A673 (cell line): ENCODE measurements around the gene FAM110D. TPM values are rescaled to one million over a fixed set of nuclear protein-coding genes. Genes with fewer than 3 reads are reported as not detected.

Experiments used
- BruUV-seq: library from RNA; stranded (reverse); fragments of 400-500 nt; replicated peaks from 2 replicates; lab custom pipeline; 2021; lab: Mats Ljungman, UMichigan
- CTCF ChIA-PET: fragments of 300-600 bp; sonication (Branson Sonifier 250); formaldehyde crosslinking; loops from one replicate; lab custom pipeline; 2022; ENCODE audit warnings: antibody characterized with exemption; lab: Charles Lee
- POLR2A ChIA-PET: fragments of 300-600 bp; sonication (Branson Sonifier 250); formaldehyde crosslinking; loops from one replicate; lab custom pipeline; 2022; ENCODE audit warnings: antibody characterized with exemption; ENCODE audit not compliant: low non-redundant PET; lab: Charles Lee
- DNase-seq: peaks from one replicate; pipeline ENCODE4 v3.0.0-alpha.2; 2015; ENCODE audit warnings: low spot score
- H3K27ac ChIP-seq: fragments of 200-600 bp; sonication (generic); 2 replicates; pipeline ENCODE4 v1.5.1; 2016; ENCODE audit warnings: mixed run types, low read depth, mild to moderate bottlenecking, mixed read lengths, antibody characterized with exemption, low read length; ENCODE audit not compliant: poor library complexity, severe bottlenecking
- H3K27me3 ChIP-seq: fragments of 200-600 bp; sonication (generic); replicated peaks from 2 replicates; pipeline ENCODE4 v1.6.1; 2017; ENCODE audit warnings: mixed run types, low read depth, mild to moderate bottlenecking, mixed read lengths, antibody characterized with exemption, low read length; ENCODE audit not compliant: insufficient read depth, poor library complexity
- H3K36me3 ChIP-seq: fragments of 200-600 bp; sonication (generic); 2 replicates; pipeline ENCODE4 v1.6.1; 2016; ENCODE audit warnings: mixed run types, mild to moderate bottlenecking, mixed read lengths, antibody characterized with exemption, low read length; ENCODE audit not compliant: insufficient read depth, poor library complexity, severe bottlenecking
- H3K4me1 ChIP-seq: fragments of 200-600 bp; sonication (generic); 2 replicates; pipeline ENCODE4 v1.6.1; 2017; ENCODE audit warnings: mixed run types, mild to moderate bottlenecking, mixed read lengths, antibody characterized with exemption, low read length; ENCODE audit not compliant: insufficient read depth, poor library complexity, severe bottlenecking
- H3K4me3 ChIP-seq: fragments of 200-600 bp; sonication (generic); 2 replicates; pipeline ENCODE4 v1.5.1; 2016; ENCODE audit warnings: low read depth, mixed run types, mild to moderate bottlenecking, mixed read lengths, low read length; ENCODE audit not compliant: poor library complexity, severe bottlenecking
- H3K9me3 ChIP-seq: fragments of 200-600 bp; sonication (generic); 2 replicates; pipeline ENCODE4 v1.6.1; 2016; ENCODE audit warnings: mixed run types, low read depth, mild to moderate bottlenecking, mixed read lengths, antibody characterized with exemption, low read length; ENCODE audit not compliant: poor library complexity, severe bottlenecking
- EZH2 ChIP-seq: fragments of 200-600 bp; sonication (generic); IDR thresholded peaks from 2 replicates; pipeline ENCODE4 v1.6.1; 2017; ENCODE audit warnings: borderline replicate concordance, low read depth, mild to moderate bottlenecking, mixed read lengths, antibody characterized with exemption, low read length; ENCODE audit not compliant: poor library complexity, severe bottlenecking
- intact Hi-C: fragments of 100-400 bp; cut with micrococcal nuclease; formaldehyde crosslinking; loops from one replicate; pipeline ENCODE4 v1.10.0; 2022; ENCODE audit not compliant: unreplicated experiment
- total RNA-seq: library from RNA; stranded (reverse); gene quantifications from 2 replicates; pipeline ENCODE4 v1.2.3, GENCODE V29; 2021
- TF ChIP-seq, protein P1 (sequence below): fragments of 300-800, 200-600 bp; sonication (generic); conservative IDR thresholded peaks from 2 replicates; pipeline ENCODE4 v1.5.1; 2017; ENCODE audit warnings: low read depth, mild to moderate bottlenecking, antibody characterized with exemption, low read length, moderate library complexity, mixed read lengths

FAM110D gene
- total RNA-seq, 1 experiment from 2014 or later, result 0.64 TPM

GRCh38 chr1:26189331-26189730 is 30.5 kb downstream of the FAM110D start:
- intact Hi-C loops, result no loop called here
- Histone ChIP-seq H3K27ac (no peak overlapping the region), H3K4me1 (no peaks in the 10 kb centered on the region), H3K36me3 (no peaks in the 10 kb centered on the region), H3K27me3 (no peaks in the 10 kb centered on the region), H3K4me3 (no peak overlapping the region), H3K9me3 (no peaks in the 10 kb centered on the region)
- ChIA-PET CTCF (no interaction called here), POLR2A (no interaction called here)
- TF ChIP-seq, protein P1, sequence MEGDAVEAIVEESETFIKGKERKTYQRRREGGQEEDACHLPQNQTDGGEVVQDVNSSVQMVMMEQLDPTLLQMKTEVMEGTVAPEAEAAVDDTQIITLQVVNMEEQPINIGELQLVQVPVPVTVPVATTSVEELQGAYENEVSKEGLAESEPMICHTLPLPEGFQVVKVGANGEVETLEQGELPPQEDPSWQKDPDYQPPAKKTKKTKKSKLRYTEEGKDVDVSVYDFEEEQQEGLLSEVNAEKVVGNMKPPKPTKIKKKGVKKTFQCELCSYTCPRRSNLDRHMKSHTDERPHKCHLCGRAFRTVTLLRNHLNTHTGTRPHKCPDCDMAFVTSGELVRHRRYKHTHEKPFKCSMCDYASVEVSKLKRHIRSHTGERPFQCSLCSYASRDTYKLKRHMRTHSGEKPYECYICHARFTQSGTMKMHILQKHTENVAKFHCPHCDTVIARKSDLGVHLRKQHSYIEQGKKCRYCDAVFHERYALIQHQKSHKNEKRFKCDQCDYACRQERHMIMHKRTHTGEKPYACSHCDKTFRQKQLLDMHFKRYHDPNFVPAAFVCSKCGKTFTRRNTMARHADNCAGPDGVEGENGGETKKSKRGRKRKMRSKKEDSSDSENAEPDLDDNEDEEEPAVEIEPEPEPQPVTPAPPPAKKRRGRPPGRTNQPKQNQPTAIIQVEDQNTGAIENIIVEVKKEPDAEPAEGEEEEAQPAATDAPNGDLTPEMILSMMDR, result no peak
- no peak for TF ChIP-seq EZH2
- no peak for DNase-seq
- BruUV-seq, result no TSS peak

DNA sequence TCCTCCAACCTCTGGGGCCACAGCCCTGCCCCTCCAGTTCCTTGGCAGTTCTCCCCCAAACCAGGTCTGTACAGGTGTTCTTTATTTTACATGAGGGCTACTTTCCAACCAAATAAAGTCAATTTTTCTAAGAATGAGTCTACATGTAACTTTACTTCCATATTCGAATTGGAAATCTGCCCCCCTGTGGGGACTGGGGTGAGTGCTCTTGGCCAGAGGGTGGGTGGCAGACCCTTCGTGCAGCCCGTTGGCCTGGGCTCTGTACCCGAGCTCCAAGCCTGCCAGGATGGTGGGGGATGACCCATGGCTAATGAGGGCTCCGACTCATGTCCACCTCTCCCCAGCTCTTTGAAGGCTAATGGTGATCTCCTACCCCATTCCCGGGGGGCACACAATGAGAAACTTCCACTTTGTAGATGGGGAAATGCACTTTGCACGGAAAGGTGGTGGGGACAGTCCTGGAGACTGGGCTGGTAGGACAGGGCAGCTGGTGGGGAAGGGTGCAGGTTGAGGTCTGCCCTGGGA is 30.9 kb downstream of the FAM110D start:
- Histone ChIP-seq H3K9me3 (no peaks in the 10 kb centered on the region), H3K4me1 (no peaks in the 10 kb centered on the region), H3K4me3 (no peak overlapping the region), H3K27me3 (no peaks in the 10 kb centered on the region), H3K36me3 (no peaks in the 10 kb centered on the region), H3K27ac (no peak overlapping the region)
- CTCF ChIA-PET, result interaction anchor here (0.9 to 1.0 kb wide), 2 partner anchors 44 to 132 kb away, joined by 3 to 4 read pairs; partner anchors contain the start of gene CEP85
- no TSS peak for BruUV-seq
- POLR2A ChIA-PET, result no interaction called here
- intact Hi-C loops, result no loop called here
- DNase-seq, result no peak
- no peak for TF ChIP-seq EZH2
- TF ChIP-seq, protein P1, result no peak

DNA sequence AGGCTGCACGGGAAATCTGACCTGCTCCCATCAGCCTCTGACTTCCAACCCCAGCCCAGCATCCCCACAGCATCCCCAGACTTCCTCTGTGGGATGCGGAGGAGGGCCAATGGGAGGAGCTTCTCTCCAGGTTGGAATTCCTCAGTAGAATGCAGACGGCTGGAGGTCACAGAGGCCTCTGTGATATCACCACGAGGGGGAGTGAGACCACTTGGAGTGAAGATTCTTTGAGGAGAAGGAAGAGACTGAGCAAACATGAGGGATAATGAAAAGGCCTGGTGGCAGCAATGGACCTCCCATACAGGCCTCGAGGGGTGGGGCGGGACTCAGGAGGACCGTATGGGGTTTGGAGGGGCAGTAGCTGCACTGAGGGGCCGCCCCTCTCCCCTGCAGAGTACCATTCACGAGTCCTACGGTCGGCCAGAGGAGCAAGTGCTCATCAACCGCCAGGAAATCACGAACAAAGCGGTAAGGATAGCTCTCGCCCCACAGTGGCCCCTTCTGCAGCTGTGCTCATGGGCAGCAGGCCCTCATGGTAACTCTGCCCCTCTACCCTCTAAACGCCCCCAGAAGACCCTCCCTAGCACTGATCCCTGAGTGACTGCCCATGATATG is 31.6 kb downstream of the FAM110D start, which contains the start of gene CATSPER4:
Gene CATSPER4 (plus strand): TSS at position 230 of the 615 bp plus-strand sequence. CDS start 26 bp downstream, at position 256.
- no peaks in the 10 kb centered on the region for H3K9me3 ChIP-seq
- POLR2A ChIA-PET, result no interaction called here
- no peak for TF ChIP-seq EZH2
- TF ChIP-seq, protein P1, result peak; percentile 31
- intact Hi-C loops, result no loop called here
- no peak within 1 kb of the TSS for H3K4me3 ChIP-seq
- BruUV-seq, result no TSS peak
- CTCF ChIA-PET, result interaction anchor here (0.6 to 1.0 kb wide), 3 partner anchors 19 to 131 kb away, joined by 3 to 4 read pairs (median 4); partner anchors contain the start of gene CEP85
- H3K27me3 ChIP-seq, result no peaks in the 10 kb centered on the region
- H3K4me1 ChIP-seq, result no peaks in the 10 kb centered on the region
- no peak within 1 kb of the TSS for H3K27ac ChIP-seq
- peak; percentile 45 for DNase-seq
- H3K36me3 ChIP-seq, result no peaks in the 10 kb centered on the region
